Erythroblast (primary cell): ENCODE data around the gene NSG1.

Source experiments
- DNase-seq, 2 experiments: peaks; one replicate each; lab custom pipeline; 2025; lab: John Stamatoyannopoulos, UW
- GATA1 ChIP-seq: IDR thresholded peaks from 2 replicates; pipeline ENCODE4 v1.6.1; 2011; ENCODE audit warnings: low read depth, mild to moderate bottlenecking, control low read depth, low read length, moderate library complexity
- POLR2A ChIP-seq: IDR thresholded peaks from 2 replicates; pipeline ENCODE4 v1.6.1; 2011; ENCODE audit warnings: mild to moderate bottlenecking, low read length

Gene NSG1

DNA sequence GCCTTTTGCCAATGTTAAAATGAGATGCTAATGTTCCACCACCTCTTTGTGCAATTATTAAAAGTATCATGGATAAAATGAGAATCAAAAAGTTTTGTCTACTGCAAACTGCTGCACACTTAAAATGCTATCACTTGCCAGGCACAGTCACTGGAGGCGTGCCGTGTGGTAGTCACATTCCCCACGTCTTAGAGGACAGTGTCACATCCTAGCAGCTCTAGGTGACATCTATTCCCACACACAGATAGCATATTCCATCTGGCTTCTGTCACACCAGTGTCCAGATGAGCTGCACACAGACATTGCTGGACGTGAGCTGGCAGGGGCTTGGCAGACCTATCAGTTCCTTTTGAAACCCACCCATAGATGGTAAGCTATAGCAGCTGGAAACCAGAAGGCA lies 47.0 kb downstream of the NSG1 start:
- TF ChIP-seq GATA1 (no peak), POLR2A (no peak)
- no peak for DNase-seq

DNA sequence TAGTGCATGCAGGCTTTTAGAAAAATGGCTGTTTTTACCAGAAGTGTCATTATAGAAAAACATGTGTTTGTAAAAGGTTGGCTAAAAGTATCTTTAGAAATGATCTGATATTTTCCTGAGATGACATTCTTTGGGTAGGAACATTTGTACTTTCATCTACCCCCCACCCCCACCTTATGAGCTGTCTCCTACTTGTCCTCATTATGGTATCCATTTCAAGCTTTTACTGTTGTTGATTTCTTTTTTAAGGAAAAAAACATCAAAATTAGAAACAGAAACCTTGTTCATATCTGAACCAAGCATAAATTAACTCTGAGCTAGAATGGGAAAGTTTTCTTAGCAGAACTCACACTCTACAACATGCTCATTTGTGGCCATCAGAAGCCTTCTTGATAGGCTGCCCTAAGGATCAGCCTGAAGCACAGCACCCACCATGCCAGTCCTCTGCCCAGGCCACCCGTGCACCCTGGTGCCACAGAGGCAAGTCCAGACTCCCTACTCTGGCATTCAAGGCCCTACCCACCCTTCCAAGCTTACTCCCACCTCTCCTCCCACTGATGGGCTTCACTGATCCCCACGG lies 49.4 kb downstream of the NSG1 start:
- DNase-seq: no peak
- TF ChIP-seq POLR2A (no peak), GATA1 (no peak)

DNA sequence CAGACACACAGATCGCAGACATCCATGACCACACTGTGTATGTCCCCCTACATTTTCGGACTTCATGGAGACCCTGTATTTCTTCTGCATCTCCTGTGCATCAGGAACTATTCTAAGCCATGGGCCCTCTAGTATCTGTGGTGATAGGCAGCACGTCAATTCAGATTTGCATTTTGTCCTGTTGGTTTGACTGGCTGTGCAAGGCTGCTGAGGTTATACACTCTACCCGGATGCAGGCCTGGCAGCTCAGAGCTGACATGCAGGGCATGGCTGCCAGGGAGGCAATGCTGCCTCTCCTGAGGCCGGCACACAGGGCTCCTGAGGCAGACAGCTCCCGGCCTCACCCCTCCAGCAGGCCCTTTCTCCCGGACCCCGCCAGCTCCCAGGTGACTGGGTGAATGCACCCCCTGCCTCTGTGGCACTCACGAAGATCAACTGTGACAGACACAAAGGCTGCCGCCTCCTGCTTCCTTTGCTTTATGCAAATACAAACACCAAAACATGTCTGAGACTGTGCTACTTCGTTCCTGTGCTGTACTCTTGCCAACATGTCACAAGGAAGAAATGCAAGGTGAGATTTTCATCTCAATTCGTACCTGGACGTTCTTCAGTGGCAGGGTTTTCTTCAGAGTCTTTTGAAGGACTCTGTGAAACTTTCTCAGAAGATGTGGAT lies 51.0 kb downstream of the NSG1 start:
- DNase-seq: no peak
- TF ChIP-seq POLR2A (no peak), GATA1 (no peak)

DNA sequence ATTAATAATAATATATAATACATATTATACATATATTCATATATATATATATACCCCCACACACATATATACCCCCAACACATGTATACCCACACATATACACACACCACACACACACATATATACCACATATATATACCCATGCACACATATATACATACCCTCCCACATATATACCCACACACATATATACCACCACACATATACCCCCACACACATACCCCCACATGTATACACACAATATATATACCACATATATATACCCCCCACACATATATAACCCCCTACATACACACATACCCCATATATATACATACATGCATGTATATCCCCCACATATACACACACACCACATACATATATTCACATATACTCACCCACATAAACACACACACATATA lies 52.0 kb downstream of the NSG1 start:
- TF ChIP-seq POLR2A (no peak), GATA1 (no peak)
- no peak for DNase-seq

DNA sequence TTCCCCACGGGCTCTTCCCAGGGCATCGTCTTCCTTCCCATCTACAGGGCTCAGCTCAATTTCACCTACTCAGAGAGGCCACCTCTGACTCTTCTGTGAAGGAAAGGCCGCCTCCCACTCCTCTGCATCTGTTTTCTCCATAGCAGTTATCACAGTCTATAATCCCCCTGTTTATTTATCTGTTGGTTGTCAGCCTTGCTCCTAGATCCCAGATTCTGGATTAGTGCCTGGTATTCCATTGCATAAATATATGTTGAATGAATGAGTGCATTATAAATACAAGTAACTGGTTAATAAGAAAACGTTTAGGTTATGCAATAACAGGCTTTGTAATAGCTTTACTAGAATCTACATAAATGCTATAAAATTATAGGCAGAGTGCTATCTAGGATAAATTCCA lies 52.9 kb downstream of the NSG1 start:
- TF ChIP-seq POLR2A (no peak), GATA1 (no peak)
- DNase-seq: no peak

DNA sequence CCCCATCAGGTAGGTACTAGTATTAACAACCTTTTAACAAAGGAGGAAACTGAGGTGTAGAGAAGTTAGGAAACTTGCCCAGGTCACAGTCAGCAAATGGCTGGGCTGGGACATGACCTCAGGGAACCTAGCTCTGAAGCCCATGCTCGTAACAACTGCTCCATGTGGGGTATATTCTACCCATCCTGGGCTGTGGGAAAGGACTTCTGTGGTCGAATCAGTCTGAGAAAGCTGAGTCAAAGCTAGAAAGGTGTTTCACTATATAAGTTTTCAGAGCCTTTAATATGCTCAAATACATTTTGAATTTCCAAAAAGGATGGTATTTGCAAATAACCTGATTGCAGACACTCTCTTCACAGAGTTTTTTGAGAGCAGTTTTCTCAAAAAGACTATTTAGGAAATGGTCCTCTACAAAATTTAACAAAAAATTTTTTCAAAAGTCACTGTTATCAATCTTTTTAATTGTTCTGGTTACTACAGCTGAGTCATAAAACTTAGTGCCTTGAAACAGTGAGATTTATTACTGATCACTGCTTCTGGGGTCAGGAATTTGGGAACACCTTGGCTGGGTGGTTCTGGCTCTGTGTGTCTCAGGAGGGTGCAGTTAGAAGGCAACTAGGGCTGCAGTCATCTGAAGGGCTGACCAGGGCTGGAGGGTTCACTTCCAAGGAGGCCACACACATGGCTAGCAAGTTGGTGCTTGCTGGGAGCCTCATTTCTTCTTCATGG lies 53.6 kb downstream of the NSG1 start:
- DNase-seq: no peak
- no peak for TF ChIP-seq GATA1

DNA sequence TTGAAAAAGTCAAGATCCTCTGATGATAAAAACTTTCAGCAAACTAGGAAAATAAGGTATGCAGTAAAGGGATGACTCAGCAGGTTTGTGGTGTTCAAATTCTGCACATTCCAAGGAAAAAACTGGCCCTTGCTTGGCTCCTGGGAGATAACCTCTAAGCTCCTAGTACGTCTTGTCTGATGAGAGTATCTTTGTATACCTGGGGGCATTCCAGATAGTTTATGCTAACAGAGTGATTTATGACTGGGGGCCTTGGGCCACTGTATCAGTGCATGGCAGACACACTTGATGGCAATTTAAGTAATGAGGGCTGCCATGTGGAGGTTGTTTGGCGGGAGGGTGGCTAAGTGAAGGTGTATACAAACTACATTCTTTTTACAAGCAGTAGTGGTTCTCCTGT lies 56.9 kb downstream of the NSG1 start:
- DNase-seq: no peak
- no peak for TF ChIP-seq GATA1
- TF ChIP-seq POLR2A: no peak

DNA sequence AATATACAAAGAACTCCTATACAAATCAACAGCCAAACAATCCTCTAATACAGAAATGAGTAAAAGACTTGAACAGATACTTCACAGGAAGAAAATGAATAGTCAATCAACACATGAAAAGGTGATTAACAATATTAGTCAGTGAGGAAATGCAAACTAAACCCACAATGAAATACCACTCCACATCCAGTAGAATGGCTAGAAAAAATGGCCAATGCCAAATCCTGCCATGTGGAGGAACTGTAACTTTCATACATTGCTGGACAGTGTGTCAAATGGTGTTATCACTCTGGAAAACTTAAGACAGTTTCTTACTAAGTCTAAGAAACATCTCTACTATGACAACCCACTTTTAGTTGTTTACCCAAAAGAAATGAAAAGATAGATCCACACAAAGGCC lies 59.5 kb downstream of the NSG1 start:
- DNase-seq: no peak
- no peak for TF ChIP-seq POLR2A
- TF ChIP-seq GATA1: no peak

DNA sequence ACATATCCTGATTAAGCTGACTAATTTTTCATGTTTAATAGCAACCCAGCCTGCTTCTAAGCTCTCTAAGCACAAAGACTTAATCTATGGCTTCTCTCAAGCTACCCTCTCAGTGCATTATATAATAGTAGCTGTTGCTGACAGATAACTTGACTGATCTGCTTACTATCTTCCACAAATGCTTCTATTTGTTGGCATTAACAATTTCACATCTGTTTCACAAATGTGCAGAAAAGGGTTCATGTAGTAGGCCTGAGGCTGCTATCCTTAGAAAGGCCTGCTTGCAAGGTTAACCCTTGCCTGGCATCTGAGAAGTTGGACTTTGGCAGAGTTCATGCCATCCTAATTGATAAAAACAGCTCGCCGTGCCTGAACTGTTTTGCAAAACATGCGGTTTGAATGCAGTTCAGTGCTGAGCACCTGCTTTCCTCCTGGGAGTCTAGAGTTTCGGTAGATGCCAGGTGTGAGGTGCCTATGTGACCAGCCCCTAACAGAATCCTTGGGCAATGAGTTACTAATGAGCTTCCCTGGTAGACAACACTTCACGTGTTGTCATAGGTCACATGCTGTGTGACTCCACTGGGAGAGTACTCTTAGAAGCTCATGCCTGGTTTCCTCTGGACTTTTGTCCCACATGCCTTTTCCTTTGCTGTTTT lies 68.4 kb downstream of the NSG1 start:
- no peak for TF ChIP-seq POLR2A
- TF ChIP-seq GATA1: no peak
- no peak for DNase-seq

DNA sequence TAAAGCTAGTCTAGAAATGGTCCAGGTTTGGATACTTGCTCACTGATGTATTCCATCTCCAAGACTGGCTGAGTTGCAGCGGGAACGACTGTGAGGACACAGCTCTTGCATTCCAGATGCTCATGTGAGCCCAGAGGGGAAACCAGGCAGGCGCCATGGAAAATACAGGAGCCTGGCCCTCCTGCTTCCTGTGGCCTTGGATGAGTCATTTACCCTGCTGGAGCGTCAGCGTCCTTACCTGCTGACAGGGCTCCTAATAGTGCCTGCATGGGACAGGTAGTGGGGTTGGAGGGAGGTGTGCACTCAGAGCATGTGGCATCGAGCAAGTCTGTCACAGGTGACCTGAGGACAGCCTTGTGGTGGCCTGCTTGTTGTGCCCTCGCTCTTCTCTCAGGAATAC lies 69.4 kb downstream of the NSG1 start:
- DNase-seq: no peak
- TF ChIP-seq POLR2A: no peak
- no peak for TF ChIP-seq GATA1

DNA sequence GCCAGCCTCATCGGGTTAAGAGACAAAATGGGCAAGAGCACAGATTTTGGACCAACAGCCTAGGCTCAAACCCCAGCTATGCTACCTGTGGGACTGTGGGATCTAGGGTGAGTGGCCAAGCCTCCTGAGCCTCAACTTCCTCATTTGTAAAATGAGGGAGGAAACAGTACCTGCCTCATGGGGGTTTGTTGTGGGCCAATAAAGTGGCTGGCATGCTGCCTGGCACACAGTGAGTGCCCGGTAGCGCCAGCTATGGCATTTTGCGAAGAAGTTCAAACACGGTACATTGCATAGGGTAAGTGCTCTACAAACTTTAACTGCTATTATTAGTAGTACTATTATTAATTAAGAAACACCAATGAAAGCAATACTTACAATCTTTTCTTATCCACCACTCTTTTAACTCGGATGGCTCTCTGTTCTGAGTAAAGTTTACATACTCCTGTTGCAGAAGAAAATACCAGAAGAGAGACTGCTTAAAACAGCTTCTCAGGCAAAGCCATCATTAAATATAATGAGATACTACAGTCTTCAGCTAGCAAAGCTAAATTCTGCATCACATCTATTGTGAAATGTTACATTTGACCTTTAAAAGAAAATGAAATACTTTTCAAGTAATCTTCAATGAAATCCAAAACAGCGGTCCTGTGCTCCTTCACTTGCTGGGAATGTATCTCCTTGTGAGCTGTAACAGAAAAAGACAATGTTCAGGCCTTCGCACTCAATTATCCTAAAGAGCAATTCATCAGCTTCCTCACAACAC lies 70.1 kb downstream of the NSG1 start:
- DNase-seq: no peak
- TF ChIP-seq GATA1 (no peak), POLR2A (no peak)

DNA sequence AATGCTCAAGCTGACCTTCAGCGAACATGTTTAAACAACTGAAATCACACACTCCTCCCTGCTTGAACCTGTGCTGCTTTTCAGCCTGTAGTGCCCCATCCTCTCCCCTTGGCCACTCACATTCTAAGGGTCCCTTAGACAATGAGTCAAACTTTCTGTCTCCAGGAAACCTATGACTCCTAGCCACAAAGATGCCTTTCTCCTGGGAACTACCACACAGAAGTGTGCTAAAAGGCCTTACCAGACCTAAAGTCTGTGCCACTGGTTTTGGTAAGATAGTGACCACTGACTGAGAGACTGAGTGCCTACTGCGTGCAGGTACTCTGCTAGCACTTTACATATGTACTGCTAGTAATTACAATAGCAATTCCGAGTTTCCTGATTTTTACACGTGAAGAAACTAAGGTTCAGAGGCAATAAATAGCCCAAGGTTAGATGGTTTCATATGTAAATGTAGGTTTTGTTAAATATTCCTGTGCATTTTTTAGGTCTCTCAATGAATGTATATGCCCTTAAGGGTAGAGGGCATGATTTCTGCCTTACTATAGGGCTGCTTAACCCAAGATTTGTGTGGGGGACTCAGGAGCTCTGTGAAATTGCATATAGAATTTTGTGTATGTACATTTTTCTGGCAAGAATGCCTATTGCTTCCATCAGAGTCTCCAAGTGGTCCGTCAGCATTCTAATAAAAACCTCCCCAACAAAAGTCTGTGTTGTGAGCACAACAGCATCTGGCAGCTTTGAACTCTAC lies 71.1 kb downstream of the NSG1 start:
- DNase-seq: no peak
- TF ChIP-seq POLR2A: no peak
- no peak for TF ChIP-seq GATA1

DNA sequence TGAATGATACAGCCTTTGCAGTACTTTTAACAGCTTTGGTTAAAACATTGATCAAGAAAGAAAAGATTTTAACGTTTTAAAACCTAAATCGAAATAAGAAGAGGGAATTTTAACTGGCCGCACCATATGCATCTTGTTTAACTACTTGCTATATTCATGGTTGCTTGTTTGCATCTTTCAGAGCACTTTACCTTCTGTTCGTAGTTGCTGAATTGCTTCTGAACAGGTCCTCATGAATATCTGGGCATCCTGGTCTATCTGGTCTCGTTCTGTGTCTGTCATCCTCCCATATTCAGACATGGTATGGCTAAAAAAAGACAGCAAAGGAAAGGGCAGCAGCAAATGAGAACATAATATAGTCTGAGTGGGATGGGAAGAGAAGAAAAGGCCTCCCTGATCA lies 72.3 kb downstream of the NSG1 start:
- no peak for DNase-seq
- no peak for TF ChIP-seq POLR2A
- no peak for TF ChIP-seq GATA1
